ENCODE results near the gene MS4A4A.

The MS4A4A gene

GRCh38 chr11:60280412-60280811 is at the start of gene MS4A4A:
Gene MS4A4A, plus strand, starts transcription at chr11:60280666. Its CDS starts 10 bp downstream, at chr11:60280676.
- TF ChIP-seq CTCF (IDR thresholded peaks at IDR 0.05), result no peak

GRCh38 chr11:60230681-60231080 is 49.8 kb upstream of the MS4A4A start:
- TF ChIP-seq CTCF (IDR thresholded peaks at IDR 0.05), result no peak

GRCh38 chr11:60235321-60235720 is 45.1 kb upstream of the MS4A4A start:
- TF ChIP-seq CTCF (IDR thresholded peaks at IDR 0.05), result no peak

GRCh38 chr11:60240662-60241061 is 39.8 kb upstream of the MS4A4A start:
- TF ChIP-seq CTCF (IDR thresholded peaks at IDR 0.05), result no peak

- no peak for TF ChIP-seq CTCF (IDR thresholded peaks at IDR 0.05)
These were observed 38.7 kb upstream of the MS4A4A start for GRCh38 chr11:60241786-60242185.

- no peak for TF ChIP-seq CTCF (IDR thresholded peaks at IDR 0.05)
These were observed 37.7 kb upstream of the MS4A4A start, which contains the start of gene MS4A4E for GRCh38 chr11:60242740-60243239. Gene MS4A4E, minus strand, starts transcription at chr11:60243137. Its CDS starts 13,082 bp downstream, at chr11:60230055.

GRCh38 chr11:60251485-60252212 is 28.8 kb upstream of the MS4A4A start:
- no peak for TF ChIP-seq CTCF (IDR thresholded peaks at IDR 0.05)
